Measurements from ENCODE around the gene TLL1.

TLL1 gene

GRCh38 chr4:166044871-166045270 lies 171.8 kb downstream of the TLL1 start:
- DNase-seq (ENCODE audit: low read depth), result no peak
- H3K4me3 ChIP-seq (ENCODE audit: low read depth, low read length), result no peak overlapping the region
- no peak for TF ChIP-seq CTCF (IDR thresholded peaks at IDR 0.05; ENCODE audit: control insufficient read depth, extremely low read depth, insufficient read depth)

DNA sequence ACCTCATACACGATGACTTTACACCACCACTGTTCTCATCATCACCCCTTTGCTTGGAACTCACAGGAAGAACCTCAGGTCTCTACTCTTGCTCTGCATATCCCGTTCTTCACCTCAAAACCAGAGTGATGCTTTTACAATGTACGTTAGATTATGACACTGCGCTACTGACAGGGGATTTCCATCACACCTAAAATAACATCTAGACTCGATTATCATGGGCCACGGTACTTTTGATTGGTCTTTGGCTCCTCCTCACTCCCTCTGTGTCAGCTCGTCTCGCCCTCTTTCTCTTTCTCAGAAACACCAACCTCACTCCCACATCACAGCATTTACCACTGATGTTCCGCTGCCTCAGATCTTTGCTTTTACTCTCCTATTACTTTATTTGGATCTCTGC lies 172.4 kb downstream of the TLL1 start:
- DNase-seq (ENCODE audit: low read depth), result no peak
- no peak for TF ChIP-seq CTCF (IDR thresholded peaks at IDR 0.05; ENCODE audit: control insufficient read depth, extremely low read depth, insufficient read depth)

GRCh38 chr4:166049036-166049435 lies 176.0 kb downstream of the TLL1 start:
- no peak for TF ChIP-seq CTCF (IDR thresholded peaks at IDR 0.05; ENCODE audit: control insufficient read depth, extremely low read depth, insufficient read depth)
- DNase-seq (ENCODE audit: low read depth), result no peak

More for the DNA sequence above, 172.4 kb downstream of the TLL1 start:
- no peak overlapping the region for H3K4me3 ChIP-seq (ENCODE audit: low read depth, low read length)

DNA sequence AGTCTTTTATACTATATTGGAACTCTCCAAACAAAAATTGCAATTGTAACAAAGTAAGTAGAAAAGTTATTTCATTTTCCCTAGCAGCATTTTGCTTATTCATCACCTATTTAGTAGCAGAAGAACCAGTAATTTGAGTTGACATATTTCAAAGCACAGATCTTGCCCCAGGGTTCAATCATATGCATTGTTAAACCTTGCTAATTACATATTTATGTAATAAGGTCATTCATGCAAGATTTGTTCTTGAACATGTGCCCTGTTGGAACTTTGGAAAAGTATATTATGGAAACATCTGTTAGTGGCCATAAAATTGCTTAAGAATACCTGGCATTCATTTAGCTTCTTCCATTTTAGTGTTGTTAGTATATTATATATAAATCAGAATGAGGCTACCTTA lies 191.7 kb downstream of the TLL1 start:
- no peak overlapping the region for H3K4me3 ChIP-seq (ENCODE audit: low read depth, low read length)
- no peak for DNase-seq (ENCODE audit: low read depth)
- TF ChIP-seq CTCF (IDR thresholded peaks at IDR 0.05; ENCODE audit: control insufficient read depth, extremely low read depth, insufficient read depth), result no peak

More at GRCh38 chr4:166049036-166049435, 176.0 kb downstream of the TLL1 start:
- no peak overlapping the region for H3K4me3 ChIP-seq (ENCODE audit: low read depth, low read length)

DNA sequence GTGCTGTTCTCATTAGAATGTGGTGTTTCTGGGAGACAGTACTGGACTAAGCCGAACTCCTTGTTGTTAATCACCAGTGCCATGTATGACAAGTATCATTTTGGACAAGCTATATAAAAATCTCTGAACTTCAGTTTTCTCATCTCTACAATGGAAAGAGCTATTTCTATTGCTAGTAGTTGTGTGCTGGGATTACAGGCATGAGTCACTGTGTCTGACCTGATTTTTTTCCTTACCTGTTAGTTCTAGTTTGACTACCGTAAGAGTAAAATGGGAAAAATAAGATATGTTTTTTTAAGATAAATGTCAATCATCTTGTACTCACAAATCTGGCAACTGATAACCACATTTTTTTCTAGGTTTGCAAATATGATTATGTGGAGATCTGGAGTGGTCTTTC lies 192.3 kb downstream of the TLL1 start:
- H3K4me3 ChIP-seq (ENCODE audit: low read depth, low read length), result no peak overlapping the region
- no peak for TF ChIP-seq CTCF (IDR thresholded peaks at IDR 0.05; ENCODE audit: control insufficient read depth, extremely low read depth, insufficient read depth)
- no peak for DNase-seq (ENCODE audit: low read depth)

DNA sequence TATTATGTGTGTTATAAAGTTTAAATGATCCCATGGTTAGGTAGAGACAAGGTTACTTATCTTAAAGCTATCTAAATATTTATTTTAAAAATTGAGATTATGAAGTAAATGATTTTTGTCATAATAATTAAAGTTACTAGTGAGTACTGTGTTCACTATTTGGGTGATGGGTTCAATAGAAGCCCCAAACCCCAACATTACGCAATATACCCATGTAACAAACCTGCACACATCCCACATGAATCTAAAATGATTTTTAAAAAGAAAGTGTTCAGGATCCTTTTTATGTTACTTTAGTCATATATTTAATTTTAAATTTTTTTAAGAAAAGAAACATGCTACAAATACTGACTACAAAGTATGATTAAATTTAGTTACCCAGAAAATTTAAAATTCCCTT lies 193.9 kb downstream of the TLL1 start:
- no peak overlapping the region for H3K4me3 ChIP-seq (ENCODE audit: low read depth, low read length)
- no peak for TF ChIP-seq CTCF (IDR thresholded peaks at IDR 0.05; ENCODE audit: control insufficient read depth, extremely low read depth, insufficient read depth)
- DNase-seq (ENCODE audit: low read depth), result no peak

- DNase-seq (ENCODE audit: low read depth), result no peak
- H3K4me3 ChIP-seq (ENCODE audit: low read depth, low read length), result no peak overlapping the region
- TF ChIP-seq CTCF (IDR thresholded peaks at IDR 0.05; ENCODE audit: control insufficient read depth, extremely low read depth, insufficient read depth), result no peak
Measured at GRCh38 chr4:166067915-166068314, 194.9 kb downstream of the TLL1 start.
